SHP77 treated with DMSO at 0.1 percent for 48 hours (cell line): ENCODE results near the gene TTN.

Experiments used
- DNase-seq: peaks from one replicate; lab custom pipeline; 2025; lab: John Stamatoyannopoulos, UW

Gene TTN

DNA sequence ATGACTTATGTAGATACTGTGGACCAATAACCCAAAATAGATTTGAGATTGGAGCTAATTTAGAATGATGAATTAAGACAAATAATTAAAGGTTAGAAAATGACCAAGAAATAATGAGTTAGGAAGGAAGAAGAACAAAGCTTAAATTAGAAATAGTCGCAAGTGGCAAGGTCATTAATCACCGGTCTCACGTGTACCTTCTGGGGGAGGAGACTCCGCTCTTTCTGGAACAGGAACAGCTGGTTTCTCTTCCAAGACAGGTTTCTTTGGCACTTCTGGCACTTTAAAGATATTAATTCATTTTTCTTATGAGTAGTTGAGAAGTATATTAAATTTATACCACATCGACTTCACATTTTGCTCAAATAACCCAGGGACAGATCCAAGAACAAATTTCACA, 156.7 kb downstream of the TTN start:
- DNase-seq = no peak

DNA sequence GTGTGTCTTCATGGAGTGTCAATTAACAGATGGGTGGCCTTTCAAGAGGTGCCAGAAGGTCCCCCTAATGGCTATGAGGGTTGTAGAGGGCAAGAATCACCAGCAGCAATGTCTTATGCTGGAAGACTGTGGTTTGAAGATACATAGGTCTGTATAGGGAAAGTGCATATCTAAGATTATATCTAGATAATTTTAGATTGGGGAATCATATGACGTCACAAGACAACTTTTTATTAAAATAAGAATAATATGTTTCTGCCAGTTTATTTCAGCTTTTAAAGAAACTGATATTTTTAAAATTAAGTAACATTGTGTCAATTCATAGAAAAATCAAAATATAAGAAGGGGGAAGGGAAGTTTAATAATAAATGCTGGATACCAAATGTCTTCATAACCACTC, 162.3 kb downstream of the TTN start:
- no peak for DNase-seq

DNA sequence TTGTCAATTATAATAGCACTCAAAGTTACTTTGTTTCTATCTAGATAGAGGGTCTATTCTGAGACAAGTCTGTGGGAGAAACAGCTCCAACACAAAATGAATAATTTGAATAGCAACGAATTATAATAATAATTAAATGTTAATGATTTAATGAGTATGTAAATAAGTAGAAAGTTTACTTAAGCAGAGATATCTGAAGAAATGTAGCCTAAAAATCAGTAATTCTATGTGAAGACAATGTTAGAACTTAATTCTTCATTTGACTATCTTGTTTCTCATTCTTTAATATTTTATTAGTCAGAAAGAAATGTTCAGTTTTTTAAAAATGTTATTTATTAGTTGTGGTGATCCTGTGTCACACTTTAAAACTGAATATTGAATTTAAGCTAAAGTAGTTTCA, 165.7 kb downstream of the TTN start:
- DNase-seq = no peak

DNA sequence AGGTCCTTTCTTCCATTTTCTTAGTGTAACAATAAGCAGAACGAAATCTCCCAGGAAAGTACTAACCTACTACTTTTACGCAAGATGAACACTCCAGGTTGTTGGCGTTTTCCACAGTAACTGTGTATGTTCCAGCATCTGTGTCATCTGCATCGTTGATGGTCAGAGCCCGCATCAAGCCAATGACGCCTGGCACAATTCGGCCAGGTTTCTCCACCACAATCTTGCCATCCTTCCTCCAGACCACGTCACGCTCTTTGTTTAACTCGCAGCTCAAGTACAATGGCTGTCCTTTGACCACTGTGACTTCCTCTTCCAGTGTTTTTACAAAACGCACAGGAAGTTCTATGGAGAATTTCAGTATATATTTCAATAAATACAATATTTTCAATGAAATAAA, 171.3 kb downstream of the TTN start:
- DNase-seq = no peak

DNA sequence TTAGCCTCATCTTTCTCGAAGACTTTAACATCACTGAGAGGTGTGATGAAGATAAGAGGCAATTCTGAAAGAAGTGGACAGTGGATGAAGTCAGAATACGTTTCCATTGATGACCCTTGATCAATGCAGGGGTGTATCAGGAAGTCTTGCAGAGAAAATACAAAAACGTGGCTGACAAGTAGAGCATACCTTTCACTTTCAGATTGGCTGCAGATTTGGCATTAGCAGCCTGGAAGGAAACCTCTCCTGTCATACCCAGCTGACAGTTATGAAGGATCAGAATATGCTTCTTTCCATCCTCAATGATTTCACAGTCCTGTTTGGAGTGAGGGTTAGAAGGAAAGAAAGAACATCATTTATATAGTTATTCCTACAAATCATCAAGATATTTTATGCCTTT, 174.5 kb downstream of the TTN start:
- no peak for DNase-seq

DNA sequence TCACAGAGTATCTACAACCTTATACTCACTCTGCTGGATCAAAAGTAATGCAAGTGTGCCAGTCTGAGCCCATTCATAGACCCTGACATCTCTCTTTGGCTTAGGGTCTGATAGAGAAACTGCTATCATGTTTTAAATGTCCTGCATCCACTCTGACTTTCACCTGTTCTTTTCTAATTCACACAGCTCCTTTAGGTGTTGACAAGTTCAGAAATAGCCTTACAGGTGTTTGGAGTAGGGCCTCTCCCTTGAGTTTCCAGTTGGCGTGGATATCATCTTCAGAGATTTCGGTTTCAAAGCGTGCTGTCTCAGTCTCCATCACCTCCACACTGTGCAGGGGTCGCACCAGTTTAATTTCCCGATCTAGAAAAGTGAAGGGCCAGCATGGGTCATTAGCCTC, 176.6 kb downstream of the TTN start:
- DNase-seq = no peak

DNA sequence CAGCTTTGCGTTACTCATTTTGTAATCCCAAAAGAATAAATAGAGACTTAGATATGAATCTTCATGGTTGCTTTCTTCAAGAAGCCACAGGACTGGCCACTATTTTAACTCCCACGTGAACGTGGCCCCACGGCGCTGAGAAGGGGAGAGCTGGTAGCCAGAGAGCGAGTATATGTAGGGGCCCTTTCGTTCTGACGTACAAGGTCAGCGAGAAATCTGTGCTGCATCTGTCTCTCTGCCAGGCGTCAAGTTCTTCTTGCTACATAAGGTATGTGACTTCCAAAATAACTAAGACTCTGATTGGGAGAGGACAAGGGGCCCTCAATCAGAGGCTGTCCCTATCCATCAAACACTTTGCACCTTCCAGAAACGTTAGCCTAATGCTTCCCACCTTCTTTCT, 177.8 kb downstream of the TTN start:
- DNase-seq = no peak

DNA sequence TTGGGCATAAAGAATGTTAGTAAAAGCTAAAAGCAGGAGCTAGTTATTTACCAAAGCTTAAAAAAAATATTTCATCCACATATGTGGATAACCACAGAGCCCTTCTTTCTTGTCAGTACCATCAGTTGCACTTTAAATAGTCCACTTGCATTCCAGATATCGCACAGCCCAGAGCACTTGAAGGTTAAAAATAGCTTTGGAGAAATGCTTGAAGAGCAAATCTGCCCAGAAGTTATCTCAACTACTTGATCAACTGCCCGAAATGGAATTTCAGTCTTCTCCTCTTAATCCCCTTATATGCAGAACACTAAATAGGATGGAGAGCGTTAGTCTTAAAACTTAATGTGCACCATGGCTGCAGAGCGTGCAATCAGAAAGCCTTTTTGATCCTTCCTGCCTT, 178.6 kb downstream of the TTN start:
- no peak for DNase-seq

DNA sequence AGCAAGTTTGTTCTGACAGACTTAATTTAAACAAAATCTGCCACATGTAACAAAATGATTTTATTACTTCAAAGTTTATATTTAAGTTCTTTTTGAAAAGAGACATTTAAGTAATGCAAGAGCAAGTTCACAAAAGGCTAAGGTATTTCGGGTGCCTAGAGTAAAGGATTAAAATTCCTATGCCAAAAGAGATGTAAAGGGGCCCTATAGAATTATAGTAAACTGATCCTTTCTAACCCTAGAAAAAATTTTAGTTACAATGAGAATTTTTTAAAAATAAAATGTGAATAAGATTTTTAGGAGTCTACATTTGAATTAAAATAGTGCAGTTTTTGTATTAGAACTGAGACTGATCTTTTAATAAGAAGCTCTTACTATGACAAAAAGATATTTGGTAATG, 179.8 kb downstream of the TTN start:
- no peak for DNase-seq

DNA sequence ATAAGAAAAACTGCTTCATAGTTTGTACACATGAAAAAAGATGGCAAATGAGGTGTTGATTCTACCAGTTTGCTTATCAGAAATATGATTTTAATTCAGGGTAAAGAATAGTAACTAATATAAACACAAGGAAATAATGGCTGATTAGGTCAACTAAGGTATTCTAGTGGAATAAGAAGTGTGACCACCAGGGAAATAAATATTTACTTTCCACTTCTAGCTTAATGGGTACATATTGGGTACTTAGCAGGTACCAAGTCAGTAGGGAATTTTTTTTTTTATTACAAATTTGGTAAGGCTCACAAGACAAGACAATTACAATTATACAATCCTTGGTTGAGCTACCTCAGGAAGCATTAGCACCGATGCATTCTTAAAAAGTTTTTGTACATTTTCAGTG, 191.3 kb downstream of the TTN start:
- DNase-seq = no peak

DNA sequence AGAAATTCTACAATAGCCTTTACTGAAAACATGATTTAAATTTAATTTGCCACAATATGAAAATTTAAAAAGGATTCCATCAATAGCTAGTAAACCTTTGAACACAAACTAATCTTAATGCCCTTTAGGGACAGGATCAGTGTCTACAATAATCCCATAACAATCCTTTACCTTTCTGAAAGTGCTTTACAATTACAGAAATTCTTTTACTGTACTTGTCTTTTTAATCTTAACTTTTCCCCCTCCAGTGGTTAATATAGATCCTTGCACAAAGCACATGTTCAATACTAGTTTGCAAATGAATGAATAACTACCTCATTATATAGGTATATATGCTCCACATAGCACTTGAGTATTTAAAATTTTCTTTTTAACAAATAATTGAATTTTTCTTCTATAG, 204.3 kb downstream of the TTN start:
- DNase-seq = no peak

DNA sequence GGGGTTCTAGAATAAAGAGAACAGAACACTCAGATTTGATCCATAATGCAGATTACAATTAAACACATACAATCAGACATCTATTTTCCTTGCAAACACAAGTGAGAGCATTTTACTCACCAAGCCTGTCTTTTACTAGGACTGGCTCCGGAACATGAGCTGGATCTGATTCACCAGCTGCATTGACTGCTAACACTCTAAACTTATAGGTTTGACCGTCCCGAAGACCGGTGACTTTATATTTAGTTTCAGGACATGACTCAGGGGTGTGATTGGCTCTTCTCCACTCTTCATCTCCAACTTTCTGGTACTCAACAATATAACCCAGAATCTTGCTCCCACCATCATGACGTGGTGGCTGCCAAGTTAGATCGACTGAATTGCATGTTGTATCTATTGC, 214.6 kb downstream of the TTN start:
- DNase-seq = no peak

DNA sequence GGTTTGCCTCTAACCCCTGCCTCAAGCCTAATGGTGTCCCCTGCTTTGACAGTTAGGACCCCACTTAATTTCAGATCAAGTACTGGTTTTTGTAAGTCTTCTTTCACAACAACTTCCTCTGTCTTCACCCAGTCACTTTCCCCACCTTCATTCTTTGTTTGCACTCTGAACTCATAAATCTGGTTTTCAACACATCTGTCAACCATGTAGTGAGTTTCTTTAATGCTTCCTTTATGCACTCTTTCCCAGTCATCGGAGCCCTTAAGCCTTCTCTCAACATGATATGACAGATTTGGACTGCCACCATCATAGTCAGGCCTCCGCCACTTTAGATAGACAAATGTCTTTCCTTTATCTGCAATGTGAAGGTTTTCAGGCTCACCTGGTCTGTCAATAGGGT, 217.9 kb downstream of the TTN start:
- no peak for DNase-seq

DNA sequence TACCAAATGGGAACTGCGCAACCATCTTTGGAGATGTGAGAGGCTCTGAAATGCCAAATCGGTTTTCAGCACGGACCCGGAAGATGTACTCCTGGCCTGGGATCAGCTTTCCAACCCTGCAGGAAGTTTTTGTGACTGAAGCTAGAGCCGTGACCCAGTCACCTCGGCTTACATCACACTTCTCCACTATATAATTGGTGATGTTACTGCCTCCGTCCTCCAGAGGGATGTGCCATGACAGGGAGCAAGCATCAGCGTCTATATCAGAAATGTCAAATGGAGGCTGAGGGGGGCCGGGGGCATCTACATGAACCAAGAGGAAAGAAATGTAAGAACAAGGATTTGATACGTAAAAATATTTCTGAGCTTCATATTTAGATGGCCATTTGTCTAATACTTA, 222.6 kb downstream of the TTN start:
- no peak for DNase-seq

DNA sequence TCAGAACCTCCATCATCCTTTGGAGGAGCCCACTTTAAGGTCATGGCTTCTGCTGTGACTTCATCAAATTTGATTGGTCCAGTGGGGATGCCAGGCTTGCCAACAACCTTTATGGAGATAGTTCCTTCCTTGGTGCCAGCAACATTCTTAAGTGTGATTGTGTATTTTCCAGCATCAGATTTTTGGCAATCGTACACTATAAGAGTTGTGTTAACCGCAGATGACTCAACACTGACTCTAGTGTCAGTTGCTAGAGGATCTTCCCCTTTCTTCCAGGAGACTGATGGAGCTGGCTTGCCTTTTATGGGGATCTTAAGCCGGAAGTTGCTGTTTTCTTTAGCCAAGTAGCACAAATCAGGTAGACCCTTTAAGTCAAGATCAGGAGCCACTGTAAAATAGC, 228.2 kb downstream of the TTN start:
- DNase-seq = no peak

DNA sequence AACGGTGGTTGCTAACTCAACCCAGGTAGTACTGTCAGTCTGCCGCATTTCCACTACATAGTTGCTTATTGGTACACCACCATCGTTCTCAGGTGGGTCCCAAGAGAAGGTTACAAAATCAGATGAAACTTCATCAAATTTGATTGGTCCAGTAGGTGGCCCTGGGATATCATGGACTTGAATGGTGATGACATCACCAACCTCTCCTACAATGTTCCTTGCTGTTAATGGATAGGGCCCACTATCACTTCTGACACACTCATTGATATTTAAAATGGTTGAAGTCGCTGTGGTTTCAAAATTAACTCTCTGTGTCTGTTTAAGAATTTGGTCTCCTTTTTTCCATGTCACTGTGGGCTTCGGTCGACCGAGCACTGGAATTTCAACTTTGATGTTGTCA, 232.4 kb downstream of the TTN start:
- DNase-seq = no peak

DNA sequence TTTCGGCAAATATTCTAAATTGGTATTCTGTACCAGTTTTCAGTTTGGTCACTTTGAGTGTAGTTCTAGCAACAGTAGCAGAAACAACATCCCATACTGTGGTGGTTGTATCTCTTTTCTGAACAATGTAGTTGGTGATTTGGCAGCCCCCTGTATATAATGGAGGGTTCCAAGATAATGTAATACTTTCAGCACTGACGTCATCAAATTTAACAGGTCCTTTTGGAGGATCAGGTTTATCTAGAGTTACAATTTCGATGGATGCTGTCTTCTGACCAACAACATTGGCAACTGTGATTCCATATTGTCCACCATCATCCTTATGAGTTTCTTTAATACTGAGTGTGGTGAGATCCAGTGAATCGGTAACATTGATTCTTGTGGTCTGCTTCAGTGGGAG, 239.0 kb downstream of the TTN start:
- no peak for DNase-seq

DNA sequence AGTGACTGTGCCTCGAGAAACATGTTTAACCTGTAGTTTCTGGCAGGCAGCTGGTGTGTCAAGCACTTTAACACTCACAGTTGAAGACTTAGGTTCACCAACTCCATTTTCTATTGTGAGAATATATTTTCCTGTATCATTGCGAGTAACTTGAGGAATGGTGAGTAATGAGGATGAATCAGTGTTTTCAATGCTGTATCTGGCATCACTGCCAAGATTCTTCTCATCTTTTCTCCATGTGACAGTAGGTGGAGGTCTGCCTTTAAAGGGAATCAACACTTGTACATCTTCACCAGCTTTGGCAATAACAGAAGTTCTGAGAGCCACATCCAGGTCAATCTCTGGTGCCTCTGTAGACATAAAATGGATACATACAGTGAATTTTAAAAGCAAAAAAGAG, 254.2 kb downstream of the TTN start:
- DNase-seq = no peak

DNA sequence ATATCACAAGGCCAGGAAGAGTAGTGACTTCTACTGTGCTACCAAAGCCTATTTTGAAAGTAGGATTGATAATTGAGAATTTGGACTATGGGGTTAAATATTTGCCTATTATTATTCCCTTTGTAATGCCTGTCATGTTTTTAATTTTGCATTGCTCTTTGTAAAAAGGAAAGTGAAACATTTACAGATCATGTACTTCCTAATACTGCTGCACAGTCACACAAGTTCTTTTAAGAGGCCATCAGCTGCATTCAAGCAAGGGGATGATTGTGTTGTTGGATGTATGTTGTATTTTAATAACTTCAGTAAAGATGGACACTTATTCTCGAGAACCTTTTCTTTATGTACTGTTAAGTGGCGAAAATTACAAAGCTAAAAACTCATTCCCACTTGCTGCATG, 256.9 kb downstream of the TTN start:
- no peak for DNase-seq

DNA sequence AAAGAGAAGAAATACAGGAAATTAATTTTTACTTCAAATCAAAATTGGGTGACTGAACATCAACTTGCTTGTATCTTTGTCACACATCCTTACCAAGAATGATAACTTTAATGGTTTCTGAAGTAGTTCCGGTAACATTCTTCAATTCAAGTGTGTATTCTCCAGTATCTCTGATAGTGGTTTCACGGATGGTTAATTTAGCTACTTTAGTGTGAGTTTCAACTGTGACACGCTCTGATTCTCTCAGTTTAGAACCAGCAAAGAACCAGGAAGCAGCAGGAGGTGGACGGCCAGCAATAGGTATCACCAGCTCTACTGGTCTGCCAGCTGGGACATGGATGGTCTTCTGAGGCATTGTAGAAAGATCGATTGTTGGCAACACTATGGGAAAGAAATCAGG, 264.7 kb downstream of the TTN start:
- DNase-seq = no peak

DNA sequence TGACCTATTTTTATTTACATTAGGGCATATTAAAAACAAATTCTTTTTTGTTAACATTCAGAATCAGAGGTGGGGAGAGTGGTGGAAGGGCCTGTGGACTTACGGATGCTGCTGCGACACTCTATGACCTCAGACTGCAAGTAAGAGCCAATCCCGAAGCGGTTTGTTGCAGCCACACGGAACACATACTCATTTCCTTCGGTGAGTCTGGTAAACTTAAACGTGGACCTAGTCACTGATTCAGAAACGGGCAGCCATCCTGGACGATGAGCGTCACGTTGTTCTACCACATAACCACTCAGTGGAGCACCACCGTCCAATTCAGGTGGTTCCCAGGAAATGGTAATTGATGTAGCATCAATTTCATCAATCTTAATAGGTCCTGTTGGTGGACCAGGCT, 265.1 kb downstream of the TTN start:
- no peak for DNase-seq

DNA sequence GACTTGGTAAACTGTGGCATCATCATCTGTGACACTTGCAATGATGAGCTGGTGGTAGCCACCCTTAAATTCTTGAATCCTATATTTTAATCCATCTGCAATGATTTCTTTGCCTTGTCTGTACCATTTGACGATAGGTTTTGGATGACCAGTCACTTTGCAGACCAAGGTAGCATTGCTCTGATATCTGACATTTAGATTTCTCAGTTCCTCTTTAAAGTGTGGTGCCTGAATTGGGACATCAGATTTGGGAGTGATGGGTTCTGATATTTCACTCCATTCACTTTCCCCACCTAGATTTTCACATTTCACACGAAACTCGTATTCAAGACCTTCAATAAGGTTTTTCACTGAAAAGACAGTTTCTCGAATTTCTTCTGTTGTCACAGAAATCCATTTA, 271.2 kb downstream of the TTN start:
- no peak for DNase-seq

DNA sequence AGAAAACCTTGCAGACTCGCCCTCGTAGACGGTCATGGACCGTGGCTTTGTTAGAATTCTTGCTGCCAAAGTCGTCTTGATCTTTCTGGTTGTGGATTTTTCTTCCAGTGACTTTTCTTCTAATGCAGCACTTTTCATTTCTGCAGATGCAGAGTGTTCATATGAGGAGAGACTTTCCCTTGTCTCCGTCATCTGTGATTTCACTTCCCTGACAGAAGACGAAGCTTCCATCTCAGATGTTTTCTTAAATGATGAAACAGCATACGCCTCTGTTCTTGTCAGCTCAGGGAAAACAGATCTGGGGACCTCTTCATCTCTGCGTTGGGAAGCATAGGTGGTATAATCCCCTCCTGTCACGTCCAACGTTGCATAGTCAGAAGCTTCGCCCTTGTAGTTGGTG, 276.1 kb downstream of the TTN start:
- no peak for DNase-seq

DNA sequence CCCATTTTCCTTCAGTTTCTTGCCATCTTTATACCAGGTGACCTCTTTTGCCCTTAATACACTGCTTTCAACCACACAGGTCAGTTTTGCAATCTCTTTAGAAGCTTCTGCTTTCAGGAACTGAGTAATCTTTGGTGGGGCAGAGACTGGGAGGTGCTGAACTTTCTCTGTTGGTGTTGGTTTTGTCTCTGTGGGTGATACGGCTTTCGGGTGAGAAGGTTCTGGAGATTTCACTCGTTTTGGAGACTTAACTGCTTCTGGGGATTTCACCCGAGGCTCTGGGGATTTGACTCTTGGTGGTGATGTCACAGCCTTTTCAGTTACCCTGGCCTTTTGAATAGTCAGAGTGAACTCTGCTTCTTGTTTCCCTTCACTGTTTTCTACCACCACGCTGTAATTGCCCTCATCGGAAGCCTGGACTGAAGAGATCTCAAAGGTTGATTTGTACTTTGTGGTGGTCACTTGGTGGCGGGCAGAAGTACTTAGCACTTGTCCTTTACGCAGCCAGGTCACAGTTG, 276.5 kb downstream of the TTN start:
- DNase-seq = no peak

DNA sequence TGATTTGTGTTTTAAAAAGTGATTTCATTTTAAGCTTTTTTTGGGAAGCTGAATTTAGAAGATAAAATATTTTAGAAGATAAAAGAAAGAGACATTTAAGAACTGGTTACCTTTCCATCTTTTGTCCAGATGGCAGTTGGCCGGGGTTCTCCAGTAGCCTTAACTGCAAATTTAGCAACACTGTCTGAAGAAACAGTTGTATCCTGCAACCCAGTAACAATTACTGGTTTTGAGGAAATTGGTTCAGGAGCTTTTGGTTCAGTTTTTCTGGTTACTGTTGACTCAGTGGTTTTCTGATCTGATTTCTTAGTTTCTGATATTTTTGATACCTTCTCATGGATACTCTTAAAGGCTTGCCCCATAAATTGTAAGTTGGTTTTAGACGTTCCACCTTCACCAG, 277.1 kb downstream of the TTN start:
- DNase-seq = no peak
